ENCODE measurements around the gene RABAC1.
"Not testable (repeated sequence)": the region's sequence is repeated elsewhere in the genome, so short reads cannot be mapped to it uniquely, and the experiment has no call there.

Gene RABAC1

DNA sequence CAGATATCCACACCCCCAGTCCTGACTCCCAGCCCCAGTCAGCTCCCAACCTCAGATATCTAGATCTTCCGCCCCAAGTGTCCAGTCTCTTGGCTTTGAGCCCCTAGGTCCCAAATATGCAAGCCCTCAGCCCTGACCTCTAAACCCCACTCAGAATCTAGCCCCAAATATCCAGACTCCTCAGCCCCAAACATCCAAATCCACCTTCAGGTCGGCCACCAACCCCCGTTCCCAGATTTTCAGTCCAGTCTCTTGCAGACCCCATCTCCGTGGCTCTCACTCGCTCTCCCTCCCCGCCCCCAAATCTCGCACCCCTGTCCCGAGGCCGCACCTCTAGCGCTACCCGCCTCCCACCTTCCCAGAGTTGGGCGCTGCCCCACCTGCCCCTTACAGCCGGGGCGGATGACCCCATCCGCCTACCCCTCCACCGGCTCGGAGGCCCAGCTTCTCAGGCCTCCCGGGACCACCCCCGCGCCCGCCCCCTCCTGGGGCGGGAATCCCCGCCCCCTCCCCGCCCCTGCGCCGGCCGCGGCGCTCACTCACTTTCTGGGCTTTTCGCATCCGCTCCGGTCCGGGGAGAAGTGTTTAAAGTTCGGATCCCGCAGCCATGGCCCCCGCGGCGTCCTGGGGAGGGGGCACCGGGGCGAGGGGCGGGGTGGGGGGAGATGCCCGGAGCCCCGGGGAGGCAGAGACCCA, 31.5 kb downstream of the RABAC1 start:
- DNase-seq, result no peak

DNA sequence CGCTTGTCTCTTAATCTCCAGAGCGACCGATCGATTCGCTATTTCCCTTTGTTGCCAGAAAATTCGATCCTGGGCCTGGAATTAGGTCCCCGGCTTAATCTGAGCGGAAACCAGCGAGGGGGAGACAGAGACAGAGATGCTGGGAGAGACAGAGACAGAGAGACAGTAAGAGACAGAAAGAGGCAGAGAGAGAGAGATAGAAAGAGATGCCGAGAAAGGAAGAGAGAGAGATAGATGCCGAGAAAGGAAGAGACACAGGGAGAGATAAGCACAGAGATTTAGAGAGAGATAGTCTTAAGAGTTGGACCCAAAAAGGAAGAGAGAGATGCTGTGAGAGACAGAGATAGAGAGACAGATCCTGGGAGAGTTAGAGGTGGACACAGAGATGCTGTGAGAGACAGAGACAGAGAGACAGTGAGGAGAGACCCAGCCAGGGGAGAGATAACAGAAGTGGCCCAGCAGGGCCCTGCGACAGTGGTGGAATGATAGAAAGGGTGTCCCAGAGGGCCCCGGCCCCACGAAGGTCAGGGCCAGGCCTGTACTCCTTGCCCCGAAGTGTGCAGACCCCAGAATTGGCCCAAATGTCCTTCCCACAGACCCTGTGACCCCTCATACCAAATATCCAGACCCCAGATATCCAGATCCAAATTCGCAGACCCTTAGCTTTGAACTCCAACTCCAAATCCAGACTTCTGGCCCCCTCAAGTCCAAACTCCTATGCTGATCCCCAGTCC, 32.2 kb downstream of the RABAC1 start:
- DNase-seq, result no peak

DNA sequence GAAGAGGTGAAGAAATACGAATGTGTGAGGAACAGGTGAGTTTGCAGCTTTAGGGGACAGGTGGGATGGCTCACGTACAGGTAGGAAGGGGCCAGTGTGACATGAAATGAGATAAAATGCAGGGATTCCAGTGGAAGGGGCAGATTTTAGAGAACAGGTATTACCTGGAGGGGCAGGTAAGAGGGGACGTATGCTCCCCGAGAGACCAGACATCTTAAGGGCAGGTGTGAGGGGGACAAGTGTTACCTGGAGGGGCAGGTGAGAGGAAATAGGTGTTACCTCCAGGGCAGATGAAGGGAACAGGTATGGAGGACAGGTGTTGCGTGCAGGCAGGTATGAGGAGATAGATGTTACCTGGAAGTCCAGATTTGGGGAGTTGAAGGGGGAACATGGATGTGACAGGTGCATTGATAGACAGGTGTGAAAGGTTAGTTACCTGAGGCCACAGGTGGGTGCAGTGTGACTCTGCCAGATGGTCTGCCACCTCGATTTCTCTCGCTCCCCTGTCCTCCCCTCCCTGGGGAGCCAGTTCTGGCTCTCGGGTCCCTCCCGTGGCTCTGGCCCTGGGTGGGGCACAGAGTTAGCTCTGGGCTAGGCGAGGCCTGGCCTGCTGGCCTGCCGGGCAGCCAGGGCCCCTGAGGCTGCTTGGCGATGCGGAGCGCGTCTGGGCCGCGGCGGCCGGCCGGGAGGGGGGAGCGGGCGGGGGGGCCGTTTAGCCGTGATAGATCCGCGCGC, 32.9 kb downstream of the RABAC1 start:
- no peak for DNase-seq

DNA sequence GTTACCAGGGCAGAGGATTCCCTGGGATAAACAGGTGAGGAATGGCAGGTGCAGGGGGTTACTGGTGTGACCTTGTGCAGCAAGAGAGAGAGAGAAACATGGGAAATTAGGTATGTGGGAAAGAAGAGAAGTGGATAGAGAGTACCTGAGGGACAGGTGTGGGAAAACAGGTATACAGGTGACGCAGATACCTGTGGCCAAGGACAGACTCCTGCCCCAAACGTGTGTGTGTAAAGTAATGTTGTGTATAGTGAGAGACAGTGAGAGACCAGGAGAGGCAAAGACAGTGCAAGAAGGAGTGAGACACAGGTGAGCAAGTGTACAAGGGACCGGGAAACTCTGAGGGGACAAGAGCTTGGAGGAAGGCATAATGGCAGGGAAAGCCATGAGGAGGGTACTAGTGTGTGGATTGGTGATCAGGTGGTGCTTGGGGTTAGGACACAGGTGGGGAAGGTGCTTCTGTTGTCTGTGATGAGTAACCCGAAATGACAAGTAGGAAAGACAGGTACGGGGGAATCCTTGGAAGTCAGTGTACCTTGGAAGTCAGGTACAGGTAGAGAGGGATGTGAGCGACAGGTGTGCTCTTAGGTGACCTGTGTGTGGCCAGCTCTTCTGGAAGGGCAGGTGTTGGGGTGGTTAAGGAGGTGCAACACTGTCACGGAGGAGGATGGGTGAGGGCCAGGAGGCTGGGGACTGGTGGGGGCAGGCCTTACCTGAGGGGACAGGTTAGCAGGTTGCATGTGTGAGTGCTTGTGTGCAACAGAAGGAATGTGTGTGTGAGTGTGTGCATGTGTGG, 33.7 kb downstream of the RABAC1 start:
- DNase-seq, result no peak

DNA sequence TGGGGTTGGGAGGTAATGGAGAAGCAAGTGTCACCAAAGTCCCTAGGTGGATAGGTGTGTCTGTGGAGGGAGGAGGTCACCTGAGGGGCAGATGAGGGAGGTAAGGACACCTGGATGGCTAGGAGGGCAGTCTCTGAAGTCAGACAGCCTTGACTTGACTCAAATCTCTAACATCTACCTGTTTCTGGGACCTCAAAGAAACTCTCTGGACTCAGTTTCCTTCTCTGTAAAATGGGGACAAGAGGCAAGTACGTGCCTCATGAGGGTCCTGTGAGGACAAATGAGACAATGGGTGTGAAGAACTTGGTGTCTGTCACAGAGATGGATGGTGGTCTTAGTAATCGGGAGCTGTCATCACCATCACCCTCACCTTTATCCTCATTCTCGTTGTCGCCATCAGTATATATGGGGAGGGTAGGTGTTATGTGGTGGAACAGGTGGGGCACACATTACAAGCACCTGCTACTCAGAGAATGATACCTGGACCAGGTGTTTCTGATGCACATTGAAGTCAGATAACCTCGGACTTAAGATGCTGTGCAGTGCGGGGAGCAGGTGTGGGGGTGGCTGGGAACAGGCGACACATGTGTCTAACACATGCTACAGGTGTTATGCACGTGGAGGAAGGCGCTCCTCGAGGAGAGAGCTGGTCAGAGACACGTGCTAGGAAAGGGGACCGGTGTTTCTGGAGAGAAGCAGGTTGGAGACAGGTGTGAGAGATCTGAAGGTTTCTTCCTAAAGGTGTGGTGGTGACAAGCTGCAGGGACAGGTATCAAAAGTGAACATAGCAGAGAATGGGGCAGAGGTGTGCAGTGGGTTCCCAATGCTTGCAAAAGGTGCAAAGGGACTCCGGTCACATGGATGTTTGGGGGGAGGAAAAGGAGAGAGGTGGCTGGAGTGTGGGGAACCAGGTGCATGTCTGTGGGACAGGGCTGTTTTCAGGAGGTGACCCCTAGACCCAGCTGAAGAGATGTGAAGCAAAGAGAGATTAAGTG, 34.7 kb downstream of the RABAC1 start:
- no peak for DNase-seq

DNA sequence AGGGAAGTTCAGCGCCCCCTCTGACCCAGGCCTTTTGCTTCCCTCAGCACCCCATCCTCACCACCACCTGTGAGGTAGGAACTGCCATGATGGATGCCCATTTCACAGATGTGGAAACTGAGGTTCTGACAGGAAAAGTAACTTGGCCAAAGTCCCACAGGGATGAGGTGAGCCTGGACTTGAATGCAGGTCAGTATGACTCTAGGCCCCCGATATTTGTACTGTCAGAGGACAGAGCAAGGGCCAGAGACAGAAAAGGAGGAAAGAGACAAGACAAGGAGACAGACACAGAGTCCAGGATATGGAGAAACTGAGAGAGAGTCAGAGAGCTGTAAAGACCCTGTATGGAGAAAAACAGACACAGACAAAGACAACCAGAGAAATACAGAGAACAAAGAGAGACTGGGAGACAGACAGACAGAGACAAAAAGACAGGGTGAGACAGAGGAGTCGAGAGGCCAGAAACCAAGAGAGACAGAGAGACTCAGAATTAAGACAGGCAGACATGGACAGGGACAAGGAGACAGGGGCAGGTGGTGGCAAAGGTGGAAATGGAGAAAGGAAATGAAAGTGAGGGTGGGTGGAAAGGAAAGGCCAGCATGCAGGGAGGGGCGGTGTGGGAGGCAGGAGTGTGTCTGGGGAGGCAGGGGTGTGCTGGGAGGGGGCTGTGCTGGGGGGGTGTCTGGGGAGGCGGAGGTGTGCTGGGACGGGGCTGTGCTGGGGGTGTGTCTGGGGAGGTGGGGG, 35.9 kb downstream of the RABAC1 start:
- no peak for DNase-seq

DNA sequence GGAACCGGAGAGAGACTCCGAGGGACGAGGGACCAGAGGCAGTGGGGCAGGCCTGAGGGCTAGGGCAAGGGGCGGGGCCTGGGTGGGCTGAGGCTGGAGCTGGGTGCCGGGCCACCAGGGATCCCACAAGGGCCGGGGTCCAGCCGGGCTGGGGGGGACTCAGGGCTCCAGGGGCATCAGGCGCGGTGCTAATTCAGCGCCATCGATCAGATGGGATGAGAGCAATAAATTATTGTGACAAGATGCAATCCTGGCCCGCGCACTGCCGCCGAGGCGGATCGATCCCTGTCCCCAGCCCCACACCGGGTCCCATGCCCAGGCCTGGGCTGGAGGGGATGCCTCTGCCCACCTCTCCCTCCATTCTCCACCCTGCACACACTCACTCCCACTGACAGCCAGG, 36.5 kb downstream of the RABAC1 start:
- DNase-seq, result no peak

DNA sequence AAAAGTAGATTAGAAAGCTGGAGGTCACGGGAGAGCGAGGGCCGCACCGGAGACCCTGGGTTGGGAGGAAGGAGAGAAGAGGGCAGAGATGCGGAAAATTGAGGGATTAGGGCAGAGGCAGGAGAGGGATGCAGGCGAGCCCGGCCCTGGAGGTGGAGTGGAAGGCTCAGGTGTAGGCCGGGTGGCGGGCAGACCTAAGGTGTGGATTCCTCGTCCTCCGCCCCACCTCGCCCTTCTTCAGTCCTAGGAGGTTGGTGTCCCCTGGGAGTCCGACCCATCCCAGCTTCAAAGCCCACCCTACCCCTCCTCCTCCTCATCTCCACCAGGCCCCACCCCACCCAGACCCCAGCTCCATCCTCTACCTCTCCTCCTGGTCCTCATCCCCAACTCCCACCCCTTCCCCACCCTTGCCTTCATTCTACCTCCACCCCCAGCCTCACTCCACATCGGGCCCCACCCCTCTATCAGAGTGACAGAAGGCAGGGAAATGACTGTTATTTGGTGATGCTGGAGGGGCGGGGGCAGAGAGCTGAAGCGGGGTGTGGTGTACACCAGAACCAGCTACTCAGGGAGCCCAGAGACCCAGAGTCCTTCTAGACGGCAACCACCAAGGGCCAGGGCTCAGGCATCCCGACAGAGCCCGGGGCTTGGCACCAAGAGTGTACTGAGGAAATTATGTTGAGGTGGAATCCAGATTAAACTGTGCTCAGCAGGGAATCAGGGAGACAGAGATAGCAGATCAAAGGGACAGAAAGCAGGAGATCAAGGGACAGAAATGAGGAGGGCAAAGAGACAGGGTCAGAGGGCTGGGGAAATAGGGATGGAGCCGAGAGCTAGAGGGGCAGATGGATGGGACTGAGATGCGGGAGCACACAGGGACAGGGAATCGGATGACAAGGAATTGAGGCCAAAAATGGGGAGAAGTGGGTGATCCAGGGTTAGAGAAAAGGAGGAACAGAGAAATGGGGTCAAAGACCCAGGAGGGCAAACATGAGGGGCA, 37.2 kb downstream of the RABAC1 start:
- no peak for DNase-seq

DNA sequence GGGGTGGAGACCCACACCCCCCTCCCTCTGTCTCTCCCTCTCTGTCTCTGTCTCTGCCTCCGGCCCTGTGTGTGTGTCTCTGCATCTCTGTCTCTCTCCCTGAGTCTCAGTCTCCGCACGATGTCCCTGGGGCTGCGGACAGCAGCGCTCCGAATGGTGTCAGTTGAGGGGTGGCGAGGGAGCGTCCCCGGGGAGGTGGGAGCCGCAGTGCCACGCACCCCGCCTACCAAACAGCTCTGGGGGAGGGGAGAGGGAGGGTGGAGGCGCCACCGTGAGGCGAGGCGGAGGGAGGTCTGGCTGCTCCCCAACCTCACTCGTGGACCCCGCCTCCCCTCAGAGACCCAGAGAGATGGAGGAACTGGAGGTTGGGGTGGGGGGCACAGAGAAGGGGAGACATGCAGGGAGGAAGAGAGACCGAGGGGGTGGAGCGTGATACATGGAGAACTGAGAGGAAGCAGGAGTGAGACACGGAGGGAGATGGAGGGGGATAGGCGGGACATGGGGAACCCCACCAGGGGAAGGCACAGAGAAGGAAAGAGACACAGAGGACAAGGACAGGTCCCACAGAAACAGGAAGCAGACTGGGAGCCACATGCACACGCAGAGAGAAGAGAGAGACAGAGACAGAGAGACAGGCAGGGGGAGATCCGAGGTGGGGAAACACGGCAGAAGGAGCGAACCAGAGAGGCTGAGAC, 38.1 kb downstream of the RABAC1 start:
- no peak for DNase-seq

DNA sequence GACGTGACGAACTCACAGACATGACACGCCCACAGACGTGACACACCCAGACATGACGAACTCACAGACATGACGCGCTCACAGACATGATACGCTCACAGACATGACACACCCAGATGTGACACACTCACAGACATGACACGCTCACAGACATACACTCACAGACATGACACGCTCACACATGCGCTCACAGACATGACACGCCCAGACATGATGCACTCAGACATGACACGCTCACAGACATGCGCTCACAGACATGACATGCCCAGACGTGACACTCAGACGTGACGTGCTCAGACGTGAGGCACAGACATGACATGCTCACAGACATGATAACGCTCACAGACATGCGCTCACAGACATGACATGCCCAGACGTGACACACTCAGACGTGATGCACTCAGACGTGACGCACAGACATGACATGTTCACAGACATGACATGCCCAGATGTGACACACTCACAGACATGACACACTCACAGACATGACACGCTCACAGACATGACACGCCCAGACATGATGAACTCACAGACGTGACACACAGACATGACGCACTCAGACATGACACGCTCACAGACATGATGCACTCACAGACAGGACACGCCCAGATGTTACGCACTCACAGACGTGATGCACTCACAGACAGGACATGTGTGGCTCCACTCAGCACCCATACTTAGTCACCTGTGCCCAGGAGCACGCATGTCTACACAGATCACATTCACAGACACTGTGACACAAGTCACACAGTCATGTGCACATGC, 39.0 kb downstream of the RABAC1 start:
- DNase-seq, result no peak

DNA sequence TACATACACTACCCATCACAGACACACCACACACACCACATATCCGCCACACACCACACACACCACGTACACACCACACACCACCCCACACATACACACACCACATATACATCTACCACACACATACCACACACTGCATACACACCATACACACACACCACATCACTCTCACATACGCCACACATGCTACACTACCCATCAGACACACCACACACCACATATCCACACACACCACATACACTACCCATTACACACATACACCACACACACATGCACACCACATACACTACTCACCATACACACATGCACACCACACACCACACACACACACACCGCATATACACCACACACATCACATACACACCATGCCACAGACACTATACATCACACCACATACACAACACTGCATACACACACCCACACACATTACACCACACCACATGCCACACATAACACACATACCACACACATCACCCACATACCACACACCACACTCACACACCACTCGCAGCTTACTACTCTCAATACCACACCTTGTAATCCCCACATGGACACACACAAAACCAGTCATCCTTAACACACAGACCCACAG, 40.4 kb downstream of the RABAC1 start:
- DNase-seq, result no peak

DNA sequence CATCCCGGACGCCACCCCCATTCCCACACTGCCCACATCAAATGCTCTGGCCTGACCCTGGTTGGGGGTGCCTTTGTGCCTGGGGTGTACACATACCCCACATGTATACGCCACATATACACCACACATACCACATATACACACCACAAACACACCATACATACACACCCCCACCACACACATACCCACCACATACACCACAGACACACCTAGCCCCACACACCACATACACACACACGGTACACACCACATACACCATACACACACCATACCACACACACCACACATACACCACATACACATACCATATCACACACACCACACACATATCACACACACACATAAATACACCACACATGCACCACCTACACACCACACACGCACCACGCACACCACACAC, 41.0 kb downstream of the RABAC1 start:
- DNase-seq, result no peak

DNA sequence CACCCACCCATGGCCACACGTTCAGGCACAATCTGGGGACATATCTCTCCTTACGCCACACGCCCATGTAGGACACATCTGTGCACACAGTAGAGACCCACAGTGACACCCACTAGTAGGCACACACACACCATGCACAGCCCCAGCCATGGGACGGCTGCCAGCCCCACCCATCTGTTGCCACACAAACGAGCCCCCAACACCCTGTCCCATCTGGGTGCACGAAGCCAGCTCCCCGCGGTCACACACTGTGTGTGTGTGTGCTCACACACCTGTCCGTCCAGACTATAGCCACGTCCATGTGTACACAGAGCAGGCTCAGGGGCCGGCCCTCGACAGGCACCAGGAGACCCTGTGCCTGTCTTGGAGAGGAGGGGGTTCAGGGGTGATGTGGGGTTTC, 41.4 kb downstream of the RABAC1 start:
- no peak for DNase-seq

DNA sequence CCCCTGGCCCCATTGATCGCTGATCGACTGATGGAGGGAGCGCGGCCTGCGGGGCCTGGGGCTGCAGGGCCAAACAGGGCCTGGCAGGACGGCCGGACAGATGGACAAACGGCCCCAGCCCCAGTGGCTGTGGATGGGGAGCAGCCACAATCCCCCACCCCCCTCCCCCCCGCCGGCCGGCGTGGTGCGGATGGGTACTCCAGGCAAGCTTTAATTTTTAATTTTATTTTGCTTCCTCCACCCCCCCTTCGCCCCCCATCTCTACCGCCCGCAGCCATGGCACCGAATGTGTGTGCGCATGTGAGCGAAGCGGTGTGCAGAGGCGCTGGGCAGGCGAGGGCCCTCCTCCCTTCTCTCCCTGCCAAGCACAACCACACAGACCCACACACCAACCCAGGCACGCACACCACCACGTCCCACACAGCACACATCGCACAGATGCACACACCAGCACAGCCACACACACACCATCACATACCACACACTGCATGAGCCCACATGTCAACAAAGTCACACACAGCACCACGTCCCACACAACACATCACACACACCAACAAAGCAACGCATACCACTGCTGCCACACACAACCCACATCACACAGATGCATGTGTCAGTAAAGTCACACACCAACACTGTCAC, 43.2 kb downstream of the RABAC1 start:
- DNase-seq, result no peak

DNA sequence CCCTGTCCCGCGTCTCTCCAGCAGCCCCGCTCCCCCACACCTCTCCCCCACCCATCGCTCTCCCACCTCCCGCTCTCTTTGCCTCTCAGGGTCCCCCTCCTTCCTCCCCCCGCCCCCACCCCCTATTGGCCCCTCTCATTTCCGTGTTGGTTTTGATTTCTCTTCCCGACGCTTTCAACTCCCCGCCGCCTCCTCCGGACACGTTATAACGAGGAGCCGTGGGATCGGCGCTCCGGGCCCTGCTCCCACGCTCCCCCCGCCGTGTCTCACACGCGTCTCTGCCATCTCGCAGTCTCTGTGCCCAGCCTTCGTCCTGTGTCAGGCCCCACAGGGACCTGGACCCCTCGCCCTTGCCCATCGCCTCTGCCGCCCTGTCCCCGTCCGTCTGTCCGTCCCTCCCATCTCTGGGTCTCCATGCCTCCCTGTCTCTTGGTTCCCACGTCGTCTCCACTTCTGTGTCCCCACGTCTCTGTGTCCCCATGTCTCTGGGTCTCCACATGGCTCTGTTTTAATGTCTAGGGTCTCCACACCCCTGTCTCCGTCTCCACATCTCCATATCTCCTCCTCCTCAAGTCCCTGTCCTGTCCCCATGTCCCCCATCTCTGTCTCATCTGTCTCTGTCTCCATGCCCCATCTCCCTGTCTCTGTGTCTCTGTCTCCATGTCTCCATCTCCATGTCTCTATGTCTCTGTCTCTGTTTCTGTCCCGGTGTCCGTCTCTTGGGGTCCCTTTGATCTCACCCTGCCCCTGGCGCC, 43.9 kb downstream of the RABAC1 start:
- DNase-seq, result no peak

DNA sequence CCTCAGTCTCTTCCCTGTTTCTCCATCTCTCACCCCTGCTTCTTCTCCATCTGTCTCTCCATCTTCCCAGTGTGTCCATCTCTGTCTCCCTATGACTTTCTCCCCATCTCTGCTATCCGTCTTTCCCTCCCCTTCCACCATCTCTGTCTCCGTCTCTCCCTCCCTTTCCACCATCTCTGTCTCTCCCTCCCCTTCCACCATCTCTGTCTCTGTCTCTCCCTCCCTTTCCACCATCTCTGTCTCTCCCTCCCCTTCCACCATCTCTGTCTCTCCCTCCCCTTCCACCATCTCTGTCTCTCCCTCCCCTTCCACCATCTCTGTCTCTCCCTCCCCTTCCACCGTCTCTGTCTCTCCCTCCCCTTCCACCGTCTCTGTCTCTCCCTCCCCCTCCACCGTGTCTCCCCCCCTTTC, 44.7 kb downstream of the RABAC1 start:
- not testable (repeated sequence) for DNase-seq

Data from SHP77 treated with DMSO at 0.1 percent for 48 hours (cell line).